Nucleus accumbens (tissue), 56 donors: ENCODE results near the gene BNIP2.
"Not testable (repeated sequence)": the region's sequence is repeated elsewhere in the genome, so short reads cannot be mapped to it uniquely, and the experiment has no call there.

Experiments
- DNase-seq, 56 donors: peaks; one replicate each; lab custom pipeline; 2025; lab: John Stamatoyannopoulos, UW

BNIP2 gene

GRCh38 chr15:59689626-59690236, 611 bp upstream of the BNIP2 start:
- DNase-seq, result peak in 50 of 56 donors; percentile 2 to 70 (median 28)

GRCh38 chr15:59688423-59688781, 718 bp downstream of the BNIP2 start:
- DNase-seq, result peak in 5 of 56 donors; percentile 10 to 41 (median 22)

- no peak for DNase-seq
These were observed 1.3 kb downstream of the BNIP2 start for GRCh38 chr15:59687836-59688235.

- DNase-seq, result no peak
These were observed 2.7 kb downstream of the BNIP2 start for GRCh38 chr15:59686389-59686788.

- DNase-seq, result no peak
These were observed 3.3 kb downstream of the BNIP2 start for GRCh38 chr15:59685737-59686297.

- DNase-seq, result no peak
These were observed 8.2 kb downstream of the BNIP2 start for GRCh38 chr15:59680870-59681269.

- no peak for DNase-seq
These were observed 8.8 kb downstream of the BNIP2 start for GRCh38 chr15:59680346-59680745.

GRCh38 chr15:59678620-59679019, 10.5 kb downstream of the BNIP2 start:
- no peak for DNase-seq

GRCh38 chr15:59678172-59678571, 10.9 kb downstream of the BNIP2 start:
- DNase-seq, result no peak

GRCh38 chr15:59676565-59676964, 12.6 kb downstream of the BNIP2 start:
- no peak for DNase-seq

- DNase-seq, result no peak
These were observed 14.7 kb downstream of the BNIP2 start for GRCh38 chr15:59674361-59674877.

GRCh38 chr15:59668556-59668955, 20.6 kb downstream of the BNIP2 start:
- DNase-seq, result no peak

GRCh38 chr15:59662260-59662659, 26.9 kb downstream of the BNIP2 start:
- DNase-seq, result no peak

GRCh38 chr15:59659366-59659765, 29.8 kb downstream of the BNIP2 start:
- no peak for DNase-seq

- peak in 5 of 56 donors; percentile 4 to 34 (median 29) for DNase-seq
These were observed 31.4 kb downstream of the BNIP2 start for GRCh38 chr15:59657635-59658125.

GRCh38 chr15:59656897-59657634, 32.1 kb downstream of the BNIP2 start, which contains the start of gene GTF2A2:
TSS of gene GTF2A2 (minus strand) at chr15:59657515. CDS start at chr15:59652277, 5,238 bp downstream.
- peak; percentile 53 to 97 (median 90) for DNase-seq

- DNase-seq, result no peak
These were observed 35.1 kb downstream of the BNIP2 start for GRCh38 chr15:59654046-59654445.

- no peak for DNase-seq
These were observed 39.5 kb downstream of the BNIP2 start for GRCh38 chr15:59649603-59650002.

GRCh38 chr15:59647085-59647484, 42.0 kb downstream of the BNIP2 start:
- no peak for DNase-seq

GRCh38 chr15:59646277-59646676, 42.8 kb downstream of the BNIP2 start:
- DNase-seq, result no peak

GRCh38 chr15:59645812-59646211, 43.3 kb downstream of the BNIP2 start:
- not testable (repeated sequence) for DNase-seq
